GM12874 (cell line): Measurements from ENCODE around the gene TRAF1.

Source experiments
- TF ChIP-seq, protein P1 (sequence below): IDR thresholded peaks from 2 replicates; pipeline ENCODE4 v1.5.1; 2011; ENCODE audit warnings: low read depth, mild to moderate bottlenecking, control low read depth, low read length, moderate library complexity; ENCODE audit not compliant: insufficient read depth

TRAF1 gene

DNA sequence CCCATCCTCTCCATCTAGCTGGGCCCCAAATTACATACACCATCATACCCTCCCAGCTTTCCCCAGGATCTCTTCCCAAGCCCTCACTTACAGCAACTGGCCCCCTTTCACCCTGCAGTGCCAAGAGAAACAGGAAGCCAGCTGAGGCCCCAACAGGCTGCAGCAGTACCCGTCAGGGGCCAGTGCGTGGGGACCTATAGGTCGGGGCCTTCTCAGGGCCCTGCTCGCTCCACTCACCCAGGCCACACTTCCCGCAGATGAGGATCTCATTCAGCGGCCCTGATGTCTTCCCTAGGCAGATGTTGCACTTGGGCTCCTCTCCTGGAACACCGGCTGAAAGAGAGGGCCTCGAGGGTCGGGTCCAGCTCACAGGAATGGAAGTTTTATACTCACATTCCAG lies 56.4 kb downstream of the TRAF1 start:
- TF ChIP-seq, protein P1, sequence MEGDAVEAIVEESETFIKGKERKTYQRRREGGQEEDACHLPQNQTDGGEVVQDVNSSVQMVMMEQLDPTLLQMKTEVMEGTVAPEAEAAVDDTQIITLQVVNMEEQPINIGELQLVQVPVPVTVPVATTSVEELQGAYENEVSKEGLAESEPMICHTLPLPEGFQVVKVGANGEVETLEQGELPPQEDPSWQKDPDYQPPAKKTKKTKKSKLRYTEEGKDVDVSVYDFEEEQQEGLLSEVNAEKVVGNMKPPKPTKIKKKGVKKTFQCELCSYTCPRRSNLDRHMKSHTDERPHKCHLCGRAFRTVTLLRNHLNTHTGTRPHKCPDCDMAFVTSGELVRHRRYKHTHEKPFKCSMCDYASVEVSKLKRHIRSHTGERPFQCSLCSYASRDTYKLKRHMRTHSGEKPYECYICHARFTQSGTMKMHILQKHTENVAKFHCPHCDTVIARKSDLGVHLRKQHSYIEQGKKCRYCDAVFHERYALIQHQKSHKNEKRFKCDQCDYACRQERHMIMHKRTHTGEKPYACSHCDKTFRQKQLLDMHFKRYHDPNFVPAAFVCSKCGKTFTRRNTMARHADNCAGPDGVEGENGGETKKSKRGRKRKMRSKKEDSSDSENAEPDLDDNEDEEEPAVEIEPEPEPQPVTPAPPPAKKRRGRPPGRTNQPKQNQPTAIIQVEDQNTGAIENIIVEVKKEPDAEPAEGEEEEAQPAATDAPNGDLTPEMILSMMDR, result no peak

DNA sequence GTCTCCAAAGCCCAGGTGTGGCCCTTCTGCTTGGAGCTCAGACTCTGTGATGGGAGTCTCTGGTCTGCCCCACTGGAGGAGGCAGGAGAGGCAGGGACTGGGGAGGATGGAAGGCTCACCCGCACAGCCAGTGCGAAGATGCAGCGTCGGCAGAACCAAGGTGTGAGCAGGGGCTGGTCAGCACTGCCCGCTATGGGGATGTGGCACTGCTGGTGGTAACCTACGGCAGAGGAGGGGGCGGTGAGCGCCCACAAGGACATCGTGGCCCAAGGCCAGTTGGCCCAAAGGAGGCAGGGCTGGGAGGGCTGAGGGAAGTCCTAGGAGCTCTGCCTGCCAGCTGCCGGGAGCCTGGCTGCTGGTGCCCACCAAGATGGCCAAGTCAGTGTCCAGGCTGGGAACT lies 56.9 kb downstream of the TRAF1 start:
- TF ChIP-seq, protein P1, result no peak

DNA sequence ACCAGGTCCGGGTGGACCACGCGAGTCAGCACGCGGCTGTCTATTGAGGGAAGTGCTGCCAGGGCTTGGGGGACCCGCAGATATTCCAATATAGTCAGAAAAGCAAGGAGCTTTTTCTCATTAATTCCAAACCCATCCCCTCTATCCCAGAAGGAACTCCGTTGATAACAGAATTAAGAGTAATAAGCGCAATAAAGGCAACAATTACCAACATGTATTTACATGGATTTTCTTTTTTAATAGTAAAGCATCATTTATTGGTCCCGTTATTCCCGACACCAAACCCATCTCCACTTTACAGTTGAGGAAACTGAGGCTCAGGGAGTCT lies 57.3 kb downstream of the TRAF1 start:
- TF ChIP-seq, protein P1, result no peak

DNA sequence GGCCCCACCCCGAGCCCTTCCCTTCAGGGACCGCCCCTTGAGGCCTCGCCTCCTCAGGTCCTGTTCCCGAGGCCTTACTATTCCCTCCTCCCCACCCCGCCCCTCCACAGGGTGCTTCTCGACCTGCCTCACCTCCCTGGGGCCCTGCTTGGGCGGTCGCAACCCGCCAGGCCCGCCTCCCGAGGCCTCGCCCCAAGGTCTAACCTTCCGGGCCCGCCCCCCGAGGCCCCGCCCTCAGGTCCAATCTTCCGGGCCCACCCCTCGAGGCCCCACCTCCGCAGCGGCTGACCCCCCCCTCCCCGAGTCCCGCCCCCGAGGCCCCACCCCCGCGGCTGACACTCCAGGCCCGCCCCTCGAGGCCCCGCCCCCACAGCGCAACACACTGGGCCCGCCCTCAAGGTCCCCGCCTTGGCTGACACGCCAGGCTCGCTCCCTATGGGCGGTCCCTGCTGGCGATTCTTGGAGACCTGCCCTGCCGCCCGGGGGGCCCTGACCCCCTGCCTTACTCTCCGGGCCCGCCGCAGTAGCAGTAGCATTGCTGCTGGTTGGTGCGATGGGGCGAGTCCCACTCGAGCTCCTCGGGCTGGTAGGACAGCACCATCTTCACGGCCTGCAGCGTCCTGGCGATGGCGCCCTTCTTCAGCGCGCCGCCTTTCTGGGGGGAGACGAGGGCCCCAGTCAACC lies 57.8 kb downstream of the TRAF1 start:
- TF ChIP-seq, protein P1, result peak; percentile 72

DNA sequence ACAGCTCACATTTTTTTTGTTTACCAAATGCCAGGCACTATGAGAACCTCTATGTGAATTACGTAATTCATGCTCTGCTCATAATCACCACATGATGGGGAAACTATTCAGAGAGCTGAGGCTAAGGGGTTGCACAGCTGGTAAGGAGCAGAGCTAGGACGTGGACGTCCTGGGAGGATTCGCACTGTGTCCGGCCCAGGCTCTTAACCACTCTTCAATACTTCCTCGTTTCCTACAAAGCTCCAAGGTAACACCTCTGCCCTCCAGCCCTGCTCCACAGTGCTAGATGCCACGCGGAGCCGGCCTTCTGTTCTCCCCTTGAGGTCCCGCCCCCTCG lies 58.3 kb downstream of the TRAF1 start:
- TF ChIP-seq, protein P1, result no peak

DNA sequence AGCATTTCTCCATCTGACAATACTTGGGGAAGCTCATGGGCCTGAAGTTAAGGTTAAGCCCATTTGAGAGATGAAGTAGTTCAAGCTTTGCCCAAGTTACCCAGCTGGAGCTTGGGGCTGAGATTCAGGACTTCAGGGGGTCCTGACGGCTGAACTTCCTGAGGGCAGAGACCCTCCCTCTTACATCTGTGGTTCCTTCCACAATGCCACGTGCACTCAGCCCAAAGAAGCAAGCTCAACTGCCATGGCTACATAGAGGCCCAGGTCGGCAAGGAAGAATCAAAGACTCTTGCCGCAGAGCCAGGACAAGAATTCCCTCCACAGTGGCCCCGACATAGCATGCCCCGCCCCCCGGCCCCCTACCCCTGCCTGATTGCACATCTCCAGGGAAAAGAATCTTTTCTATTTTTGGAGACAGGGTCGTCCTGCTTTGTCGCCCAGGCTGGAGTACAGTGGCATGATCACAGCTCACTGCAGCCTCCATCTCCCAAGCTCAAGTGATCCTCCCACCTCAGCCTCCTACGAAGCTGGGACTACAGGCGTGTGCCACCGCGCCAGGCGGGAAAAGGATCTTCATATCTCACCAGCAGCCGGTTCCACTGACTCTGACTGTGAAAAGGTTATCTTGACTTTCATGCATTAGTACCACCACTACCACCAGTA lies 58.8 kb downstream of the TRAF1 start:
- TF ChIP-seq, protein P1, result no peak

DNA sequence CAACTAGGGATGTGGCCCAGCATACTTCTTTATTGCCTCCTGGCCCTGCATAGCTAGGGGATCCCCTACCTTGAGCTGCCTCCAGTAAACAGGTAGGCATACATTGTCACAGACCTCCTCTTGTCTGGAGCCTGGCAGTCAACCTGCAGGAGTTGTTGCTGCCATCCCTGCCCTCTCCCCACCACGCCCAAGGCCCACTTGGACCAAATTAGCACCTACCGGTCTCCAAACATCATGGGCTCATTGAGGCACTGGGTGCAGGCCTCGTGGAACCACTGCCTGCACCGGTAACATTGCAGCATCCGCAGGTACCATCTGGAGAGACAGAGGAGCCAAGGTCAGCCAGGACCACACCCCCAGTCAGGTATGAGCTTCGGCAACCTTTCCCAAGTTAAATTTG lies 59.9 kb downstream of the TRAF1 start:
- TF ChIP-seq, protein P1, result no peak
